Measurements from ENCODE around the gene TMEM82. TPM values are rescaled to one million over a fixed set of nuclear protein-coding genes. Genes with fewer than 3 reads are reported as not detected.

Gene TMEM82
- total RNA-seq, 1 donor from 2014 or later: not detected

DNA sequence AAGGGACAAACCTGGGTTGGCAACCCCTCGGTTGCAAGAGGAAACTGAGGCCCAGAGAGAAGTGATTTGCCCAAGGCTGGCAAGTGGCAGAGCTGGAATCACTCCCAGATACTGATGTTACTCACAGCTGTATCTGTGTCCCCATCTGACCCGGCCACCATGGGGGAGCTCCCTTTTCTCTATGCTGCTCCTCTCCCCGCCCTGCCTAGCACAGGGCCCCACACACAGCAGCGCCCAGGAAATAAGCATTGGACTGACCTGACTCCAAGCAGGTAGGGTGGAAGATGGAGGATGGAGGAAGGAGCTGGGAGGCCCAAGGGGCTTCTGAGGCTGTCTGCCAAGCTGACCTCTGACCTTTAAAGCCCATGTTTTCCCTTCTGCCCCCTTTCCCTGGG is 13.3 kb downstream of the TMEM82 start:
- TF ChIP-seq, protein P1, sequence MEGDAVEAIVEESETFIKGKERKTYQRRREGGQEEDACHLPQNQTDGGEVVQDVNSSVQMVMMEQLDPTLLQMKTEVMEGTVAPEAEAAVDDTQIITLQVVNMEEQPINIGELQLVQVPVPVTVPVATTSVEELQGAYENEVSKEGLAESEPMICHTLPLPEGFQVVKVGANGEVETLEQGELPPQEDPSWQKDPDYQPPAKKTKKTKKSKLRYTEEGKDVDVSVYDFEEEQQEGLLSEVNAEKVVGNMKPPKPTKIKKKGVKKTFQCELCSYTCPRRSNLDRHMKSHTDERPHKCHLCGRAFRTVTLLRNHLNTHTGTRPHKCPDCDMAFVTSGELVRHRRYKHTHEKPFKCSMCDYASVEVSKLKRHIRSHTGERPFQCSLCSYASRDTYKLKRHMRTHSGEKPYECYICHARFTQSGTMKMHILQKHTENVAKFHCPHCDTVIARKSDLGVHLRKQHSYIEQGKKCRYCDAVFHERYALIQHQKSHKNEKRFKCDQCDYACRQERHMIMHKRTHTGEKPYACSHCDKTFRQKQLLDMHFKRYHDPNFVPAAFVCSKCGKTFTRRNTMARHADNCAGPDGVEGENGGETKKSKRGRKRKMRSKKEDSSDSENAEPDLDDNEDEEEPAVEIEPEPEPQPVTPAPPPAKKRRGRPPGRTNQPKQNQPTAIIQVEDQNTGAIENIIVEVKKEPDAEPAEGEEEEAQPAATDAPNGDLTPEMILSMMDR (IDR thresholded peaks at IDR 0.05): no peak
- H3K36me3 Mint-ChIP-seq (ENCODE audit: low read depth): peaks cover 2% of the 10 kb centered on the region
- DNase-seq (ENCODE audit: low spot score): no peak
- H3K9me3 Mint-ChIP-seq (ENCODE audit: low read depth): no peaks in the 10 kb centered on the region
- H3K4me3 Mint-ChIP-seq (ENCODE audit: unreplicated experiment): no peak overlapping the region
- peaks cover 45% of the 10 kb centered on the region for H3K4me1 Mint-ChIP-seq (ENCODE audit: low read depth)
- no peaks in the 10 kb centered on the region for H3K27me3 Mint-ChIP-seq (ENCODE audit: low read depth)
- H3K27ac Mint-ChIP-seq (ENCODE audit: unreplicated experiment): no peak overlapping the region

DNA sequence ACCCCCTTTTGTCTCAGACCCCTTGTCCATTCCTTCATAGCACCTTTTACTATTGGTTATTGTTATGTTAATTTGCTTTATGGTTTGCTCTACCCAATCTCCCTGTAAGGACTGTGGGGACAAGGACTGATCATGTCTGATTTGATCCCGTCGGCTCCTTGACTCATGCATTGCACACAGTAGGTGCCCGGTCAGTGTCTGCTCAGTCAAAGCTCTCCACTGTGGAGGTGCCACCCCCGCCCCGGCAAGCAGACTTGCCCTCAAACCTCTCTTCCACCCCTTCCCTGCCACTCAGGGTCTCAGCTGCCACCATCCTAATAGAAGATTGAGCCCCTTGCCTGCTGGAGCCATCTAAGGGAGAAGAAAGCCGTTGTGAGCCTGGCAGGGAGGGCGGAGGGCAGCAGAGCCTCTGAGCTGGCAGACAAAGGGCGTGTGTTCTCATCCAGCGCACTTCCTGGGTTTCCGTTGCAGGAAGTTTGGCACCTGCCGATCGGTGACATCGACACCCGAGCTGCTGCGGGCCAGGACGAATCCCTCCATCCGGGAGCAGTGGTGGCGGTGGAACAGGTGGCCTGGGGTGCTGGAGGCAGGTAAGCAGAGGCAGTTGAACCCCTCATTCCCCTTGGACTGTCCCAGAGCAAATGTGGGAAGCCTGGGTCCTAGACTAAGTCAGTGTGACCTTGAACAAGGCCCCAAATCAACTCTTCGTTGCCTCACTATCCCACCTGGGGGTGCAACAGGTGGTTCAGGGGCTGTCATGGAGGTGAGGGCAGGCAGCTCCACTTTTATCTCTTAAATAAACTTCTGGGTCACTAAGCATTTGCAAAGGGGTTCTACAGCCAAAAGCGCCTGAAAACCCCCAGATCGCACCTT is 14.1 kb downstream of the TMEM82 start:
- no peak overlapping the region for H3K4me3 Mint-ChIP-seq (ENCODE audit: unreplicated experiment)
- H3K27ac Mint-ChIP-seq (ENCODE audit: unreplicated experiment): peak overlapping the region; percentile 61
- no peaks in the 10 kb centered on the region for H3K9me3 Mint-ChIP-seq (ENCODE audit: low read depth)
- peak; percentile 88 for DNase-seq (ENCODE audit: low spot score)
- H3K36me3 Mint-ChIP-seq (ENCODE audit: low read depth): peaks cover 2% of the 10 kb centered on the region
- H3K27me3 Mint-ChIP-seq (ENCODE audit: low read depth): no peaks in the 10 kb centered on the region
- TF ChIP-seq, protein P1 (IDR thresholded peaks at IDR 0.05): no peak
- peaks cover 45% of the 10 kb centered on the region for H3K4me1 Mint-ChIP-seq (ENCODE audit: low read depth)

DNA sequence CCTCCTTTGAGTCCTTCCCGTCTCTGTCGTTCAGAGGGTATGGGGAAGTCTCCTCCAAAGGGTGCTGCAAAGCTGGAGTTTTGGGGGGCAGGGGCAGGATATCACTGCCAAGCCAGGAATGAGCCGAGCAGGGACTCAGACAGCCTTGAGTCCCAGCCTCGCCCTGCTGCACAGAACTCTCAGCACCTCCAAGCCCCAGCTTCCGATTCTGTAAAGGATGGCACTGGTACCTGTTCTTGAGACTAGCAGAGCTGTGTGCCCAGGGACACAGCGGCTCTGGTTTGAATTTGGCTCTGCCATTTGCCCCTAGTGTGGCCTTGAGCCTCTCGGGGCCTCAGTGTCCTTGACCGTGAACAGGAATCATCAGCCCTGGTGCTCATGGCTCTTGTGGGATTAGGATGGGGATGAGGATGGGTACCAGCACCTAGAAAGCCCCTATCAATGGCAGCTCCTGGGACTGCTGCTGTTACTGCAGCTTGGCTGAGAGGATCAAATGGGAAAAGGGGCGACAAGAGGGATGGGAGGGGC is 14.8 kb downstream of the TMEM82 start:
- H3K27ac Mint-ChIP-seq (ENCODE audit: unreplicated experiment): peak overlapping the region; percentile 82
- H3K9me3 Mint-ChIP-seq (ENCODE audit: low read depth): no peaks in the 10 kb centered on the region
- peak overlapping the region; percentile 83 for H3K4me3 Mint-ChIP-seq (ENCODE audit: unreplicated experiment)
- DNase-seq (ENCODE audit: low spot score): no peak
- H3K4me1 Mint-ChIP-seq (ENCODE audit: low read depth): peaks cover 47% of the 10 kb centered on the region
- TF ChIP-seq, protein P1 (IDR thresholded peaks at IDR 0.05): no peak
- peaks cover 5% of the 10 kb centered on the region for H3K36me3 Mint-ChIP-seq (ENCODE audit: low read depth)
- no peaks in the 10 kb centered on the region for H3K27me3 Mint-ChIP-seq (ENCODE audit: low read depth)

DNA sequence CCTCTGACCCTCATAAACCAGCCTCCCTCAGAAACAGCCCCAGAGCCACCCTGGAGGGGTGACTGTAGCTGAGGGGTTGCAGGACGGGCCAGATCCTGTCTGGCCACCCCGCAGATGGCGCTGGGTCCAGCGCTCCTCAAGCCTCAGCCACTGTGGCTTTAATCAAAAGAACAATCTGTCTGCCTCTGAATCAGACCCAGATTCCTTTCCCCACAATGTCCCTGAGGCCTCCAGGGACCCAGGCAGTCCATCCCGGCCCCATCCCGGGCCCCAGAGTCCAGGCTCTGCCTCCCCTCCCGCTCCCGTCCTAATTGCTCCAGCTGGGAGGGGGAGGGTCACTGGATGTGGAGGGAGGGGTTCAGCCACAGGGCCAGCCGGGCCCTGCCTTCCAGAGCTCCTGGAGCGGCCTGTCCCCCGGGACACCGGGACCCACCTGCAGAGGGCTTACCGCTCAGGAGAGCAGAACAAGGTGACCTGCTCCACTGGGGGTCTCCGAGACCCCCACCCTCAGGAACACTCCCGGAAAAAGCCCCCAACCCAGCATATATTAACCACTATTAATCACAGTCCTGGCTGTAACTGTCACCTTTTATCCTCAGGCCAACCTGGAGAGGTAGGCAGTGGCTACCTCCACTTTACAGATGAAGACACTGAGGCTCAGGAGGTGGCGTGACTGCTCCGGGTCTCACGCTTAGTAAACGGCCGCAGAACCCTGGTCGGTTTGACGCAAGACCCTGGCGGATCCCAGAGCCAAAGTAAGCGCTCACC is 15.5 kb downstream of the TMEM82 start:
- H3K9me3 Mint-ChIP-seq (ENCODE audit: low read depth): no peaks in the 10 kb centered on the region
- peaks cover 8% of the 10 kb centered on the region for H3K36me3 Mint-ChIP-seq (ENCODE audit: low read depth)
- peak overlapping the region; percentile 83 for H3K4me3 Mint-ChIP-seq (ENCODE audit: unreplicated experiment)
- no peaks in the 10 kb centered on the region for H3K27me3 Mint-ChIP-seq (ENCODE audit: low read depth)
- H3K27ac Mint-ChIP-seq (ENCODE audit: unreplicated experiment): peak overlapping the region; percentile 82
- TF ChIP-seq, protein P1 (IDR thresholded peaks at IDR 0.05): peak; percentile 10
- H3K4me1 Mint-ChIP-seq (ENCODE audit: low read depth): peaks cover 54% of the 10 kb centered on the region
- DNase-seq (ENCODE audit: low spot score): no peak

DNA sequence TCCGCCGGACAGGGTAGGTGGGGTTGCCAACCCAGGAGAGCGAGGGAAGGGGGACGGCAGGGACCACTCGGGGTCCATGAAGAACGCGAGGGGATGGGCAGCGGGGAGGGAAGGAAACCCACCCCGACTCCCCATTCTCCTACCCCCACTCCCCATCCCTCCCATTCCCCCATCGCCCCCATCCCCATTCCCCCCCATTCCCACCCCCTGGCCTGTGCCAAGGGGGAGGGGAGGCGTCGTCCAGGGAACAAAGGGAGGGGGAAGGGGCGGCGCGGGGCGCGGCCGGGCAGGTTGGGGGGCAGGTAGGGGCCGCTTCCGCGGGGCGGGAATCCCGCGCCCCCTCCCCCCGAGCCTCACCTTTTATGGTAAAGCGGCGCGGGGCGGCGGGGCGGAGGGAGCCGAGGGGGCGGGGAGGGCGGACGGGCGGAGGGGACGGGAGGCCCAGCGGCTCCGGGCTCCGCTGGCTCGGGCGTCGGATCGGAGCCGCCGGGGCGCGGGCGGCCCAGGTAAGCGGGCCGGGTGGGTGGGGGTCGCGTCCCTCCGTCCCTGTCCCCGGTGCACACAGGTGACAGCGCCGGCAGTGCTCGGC is 16.1 kb downstream of the TMEM82 start, which contains the start of gene FBLIM1:
Gene FBLIM1, plus strand, starts transcription at position 453 of the 589 bp plus-strand sequence. CDS start 6,189 bp downstream, outside the sequence.
- H3K4me3 Mint-ChIP-seq (ENCODE audit: unreplicated experiment): peak within 1 kb of the TSS; percentile 92
- TF ChIP-seq, protein P1 (IDR thresholded peaks at IDR 0.05): no peak
- no peaks in the 10 kb centered on the region for H3K9me3 Mint-ChIP-seq (ENCODE audit: low read depth)
- peaks cover 55% of the 10 kb centered on the region for H3K4me1 Mint-ChIP-seq (ENCODE audit: low read depth)
- H3K36me3 Mint-ChIP-seq (ENCODE audit: low read depth): peaks cover 8% of the 10 kb centered on the region
- no peaks in the 10 kb centered on the region for H3K27me3 Mint-ChIP-seq (ENCODE audit: low read depth)
- no peak for DNase-seq (ENCODE audit: low spot score)
- peak within 1 kb of the TSS; percentile 95 for H3K27ac Mint-ChIP-seq (ENCODE audit: unreplicated experiment)
